Psoas muscle (tissue), 8 donors: Measurements from ENCODE around the gene SERPING1. TPM values are rescaled to one million over a fixed set of nuclear protein-coding genes. Genes with fewer than 3 reads are reported as not detected.

Experiments used
- ATAC-seq, 4 donors: fragments of 200-7000 bp; cut with Tn5 transposase; one replicate each; pipeline ENCODE4 v1.9.1; 2020; ENCODE audit warnings: moderate library complexity in 3 of 4, mild to moderate bottlenecking in 2 of 4
- DNase-seq, 2 donors: peaks; one replicate each; pipeline ENCODE4 v3.0.0-alpha.2; 2020
- H3K27ac ChIP-seq: fragments of 200-600 bp; one replicate; pipeline ENCODE4 v1.8.0; 2022
- H3K27me3 ChIP-seq, 3 donors: fragments of 200-600 bp in 1 of 3; one replicate each; pipeline versions ENCODE4 v1.6.1 to v1.8.0; 2013 to 2022; ENCODE audit warnings: low read length in 2 of 3, mild to moderate bottlenecking in 2 of 3, moderate library complexity in 1 of 3; ENCODE audit not compliant: insufficient read depth in 3 of 3
- H3K36me3 ChIP-seq, 2 donors: fragments of 200-600 bp in 1 of 2; one replicate each; pipeline versions ENCODE4 v1.6.1 to v1.8.0; 2013 to 2022; ENCODE audit warnings: low read depth in 1 of 2, mild to moderate bottlenecking in 1 of 2, moderate library complexity in 1 of 2; ENCODE audit not compliant: insufficient read depth in 1 of 2
- H3K4me1 ChIP-seq: fragments of 200-600 bp; one replicate; pipeline ENCODE4 v1.8.0; 2022
- H3K4me3 ChIP-seq: fragments of 200-600 bp; one replicate; pipeline ENCODE4 v1.8.0; 2022; ENCODE audit warnings: mild to moderate bottlenecking
- H3K9me3 ChIP-seq: fragments of 200-600 bp; one replicate; pipeline ENCODE4 v1.8.0; 2022
- WGBS, 3 donors: extraction: QIAGEN DNeasy Blood & Tissue Kit; methylation state at CpG; one replicate each; pipeline versions ENCODE4 v1.1.6 to v1.1.7; 2013; 5-methylcytosine and 5-hydroxymethylcytosine counted together
- intact Hi-C, 2 donors: fragments of 100-400 bp; cut with DNase I; formaldehyde crosslinking; loops; one replicate each; pipeline versions ENCODE4 v1.11.0 to v1.14.2; 2022
- polyA plus RNA-seq, 3 donors: library from polyadenylated mRNA; stranded (reverse); fragments of 200-250 nt; gene quantifications; one replicate each; pipeline ENCODE4 v1.2.3, GENCODE V29; 2013
- total RNA-seq, 4 donors: library from RNA; stranded (reverse); fragmentation: NEBNext Ultra II Directional in 2 of 4; extraction: Animal tissue kit (Norgen Biotek cat#: 25700) in 2 of 4; gene quantifications; one replicate each; pipeline versions ENCODE4 v1.2.1 to v1.2.4, GENCODE V29; 2021 to 2023
- TF ChIP-seq, protein P1 (sequence below): fragments of 200-600 bp; IDR thresholded peaks from one replicate; pipeline ENCODE4 v1.8.0; 2022; ENCODE audit warnings: antibody characterized with exemption
- donor health status: healthy with polysubstance abuse.
- donor health status: DM: no; HTN: no; CAD: no; lungs with moderate emphysema.
- donor health status: Bipolar disorder and iron deficiency.
- donor health status: healthy.
- donor health status: DM: yes; HTN: yes; CAD: no.
- donor health status: DM: no; HTN: no; CAD: no.
- donor health status: DM: no; HTN: no; CAD: no.
- donor health status: DM: yes; HTN: yes; CAD: no.

SERPING1 gene
- total and polyA plus RNA-seq, 7 donors: 42.6 to 97.3 (median 69.8) TPM

DNA sequence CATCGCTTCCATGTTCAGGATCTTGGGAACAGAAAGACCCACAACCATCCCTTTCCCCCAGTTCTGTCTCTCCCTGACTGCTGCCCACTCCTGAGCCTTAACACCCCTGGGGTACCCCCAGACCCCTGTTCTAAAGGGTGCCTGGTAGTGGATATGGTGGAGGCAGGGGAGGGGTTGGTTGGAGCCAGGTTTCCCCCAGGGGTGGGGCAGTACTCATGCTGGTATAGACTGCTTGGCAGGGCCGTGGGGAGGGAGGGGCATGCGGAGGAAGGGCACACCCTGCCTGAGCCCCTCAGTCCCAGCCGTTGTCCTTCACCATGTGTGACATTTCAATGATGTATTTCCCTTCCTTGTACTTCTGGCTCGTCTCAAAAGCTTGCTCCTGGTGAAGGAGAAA lies 48.2 kb downstream of the SERPING1 start:
- Histone ChIP-seq H3K27ac (no peak overlapping the region), H3K4me3 (no peak overlapping the region), H3K36me3 (no peaks in the 10 kb centered on the region), H3K27me3 (peaks cover 0 to 48% (median 30%) of the 10 kb centered on the region in 3 donors), H3K4me1 (peaks cover 8% of the 10 kb centered on the region), H3K9me3 (no peaks in the 10 kb centered on the region)
- intact Hi-C loops: loop anchor here (2.0 to 5.0 kb wide), 3 partner anchors 77 to 298 kb away; no protein-coding TSS in a partner anchor
- DNase-seq (no peak), ATAC-seq (no peak)
- TF ChIP-seq, protein P1, sequence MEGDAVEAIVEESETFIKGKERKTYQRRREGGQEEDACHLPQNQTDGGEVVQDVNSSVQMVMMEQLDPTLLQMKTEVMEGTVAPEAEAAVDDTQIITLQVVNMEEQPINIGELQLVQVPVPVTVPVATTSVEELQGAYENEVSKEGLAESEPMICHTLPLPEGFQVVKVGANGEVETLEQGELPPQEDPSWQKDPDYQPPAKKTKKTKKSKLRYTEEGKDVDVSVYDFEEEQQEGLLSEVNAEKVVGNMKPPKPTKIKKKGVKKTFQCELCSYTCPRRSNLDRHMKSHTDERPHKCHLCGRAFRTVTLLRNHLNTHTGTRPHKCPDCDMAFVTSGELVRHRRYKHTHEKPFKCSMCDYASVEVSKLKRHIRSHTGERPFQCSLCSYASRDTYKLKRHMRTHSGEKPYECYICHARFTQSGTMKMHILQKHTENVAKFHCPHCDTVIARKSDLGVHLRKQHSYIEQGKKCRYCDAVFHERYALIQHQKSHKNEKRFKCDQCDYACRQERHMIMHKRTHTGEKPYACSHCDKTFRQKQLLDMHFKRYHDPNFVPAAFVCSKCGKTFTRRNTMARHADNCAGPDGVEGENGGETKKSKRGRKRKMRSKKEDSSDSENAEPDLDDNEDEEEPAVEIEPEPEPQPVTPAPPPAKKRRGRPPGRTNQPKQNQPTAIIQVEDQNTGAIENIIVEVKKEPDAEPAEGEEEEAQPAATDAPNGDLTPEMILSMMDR: no peak
- WGBS, 3 donors: 21 to 26% (median 23%) methylated on average over 5 of the region's 5 CpGs

DNA sequence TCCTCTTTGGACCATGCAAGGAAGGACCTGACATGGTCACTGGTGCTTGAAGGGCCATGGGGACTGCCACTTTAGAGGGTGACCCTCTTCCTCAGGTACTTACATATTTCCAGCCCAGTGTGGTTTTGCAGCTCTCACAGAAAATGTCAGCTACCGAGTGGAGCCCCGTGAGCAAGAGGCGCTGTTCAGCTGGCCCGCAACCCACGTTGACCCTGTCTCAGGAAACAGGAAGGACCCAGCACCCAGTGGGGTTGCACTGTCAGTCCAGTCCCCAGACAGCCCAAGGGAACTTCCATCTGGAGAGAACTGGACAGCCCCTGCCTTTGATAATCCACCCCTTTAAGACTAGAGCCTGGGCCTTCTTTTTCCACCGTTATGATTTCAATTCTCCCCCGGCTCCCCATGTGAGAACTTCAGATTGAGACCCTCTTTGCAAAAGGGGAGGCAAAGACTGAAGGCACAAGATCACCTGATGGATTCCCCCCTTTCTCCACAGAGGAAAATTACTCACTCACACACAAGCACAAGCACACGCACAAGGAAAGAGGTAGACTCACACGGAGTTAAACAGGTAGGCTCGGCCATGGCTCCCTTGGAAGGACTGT lies 48.8 kb downstream of the SERPING1 start:
- no peak for ATAC-seq
- H3K4me3 ChIP-seq: no peak overlapping the region
- TF ChIP-seq, protein P1: no peak
- no peaks in the 10 kb centered on the region for H3K36me3 ChIP-seq
- H3K27ac ChIP-seq: no peak overlapping the region
- 34 to 38% (median 37%) methylated on average over 10 of the region's 10 CpGs for WGBS, 3 donors
- intact Hi-C loops: loop anchor here in 1 of 2 donors (5.0 kb wide), 1 partner anchor 299 kb away; no protein-coding TSS in a partner anchor
- peaks cover 8% of the 10 kb centered on the region for H3K4me1 ChIP-seq
- no peak for DNase-seq
- peaks cover 0 to 48% (median 30%) of the 10 kb centered on the region in 3 donors for H3K27me3 ChIP-seq
- H3K9me3 ChIP-seq: no peaks in the 10 kb centered on the region

DNA sequence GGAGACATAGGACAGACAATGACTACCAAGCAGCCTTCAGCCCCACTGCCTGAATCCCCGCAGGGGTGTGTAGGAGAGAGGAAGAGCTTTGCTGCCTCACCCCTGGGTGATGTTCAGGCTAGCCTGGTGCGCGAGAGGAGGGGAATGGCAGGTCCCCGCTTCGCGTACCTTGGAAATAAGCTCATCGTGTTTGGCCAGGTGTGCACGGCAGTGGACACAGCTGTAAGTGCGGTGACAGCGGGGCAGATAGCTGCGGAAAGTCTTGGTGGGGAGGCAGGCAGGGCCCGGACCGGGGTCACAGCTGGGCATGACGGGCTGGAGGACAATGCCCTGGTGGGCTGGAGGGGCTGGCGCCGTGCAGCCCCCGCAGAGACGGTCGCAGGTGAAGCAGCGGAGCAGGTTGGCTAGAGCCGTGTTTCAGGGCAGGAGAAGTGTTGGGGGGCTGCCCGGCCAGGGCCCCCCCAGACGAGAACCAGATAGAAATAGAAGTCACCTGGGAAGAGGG lies 49.4 kb downstream of the SERPING1 start:
- Histone ChIP-seq H3K27ac (no peak overlapping the region), H3K9me3 (no peaks in the 10 kb centered on the region), H3K36me3 (no peaks in the 10 kb centered on the region), H3K4me1 (peaks cover 8% of the 10 kb centered on the region), H3K4me3 (no peak overlapping the region), H3K27me3 (peaks cover 0 to 48% (median 30%) of the 10 kb centered on the region in 3 donors)
- no peak for DNase-seq
- whole genome bisulfite sequencing, 3 donors: 7 to 10% (median 7%) methylated on average over 22 to 23 of the region's 23 CpGs
- no peak for ATAC-seq
- TF ChIP-seq, protein P1: no peak
- intact Hi-C loops: loop anchor here in 1 of 2 donors (5.0 kb wide), 1 partner anchor 300 kb away; no protein-coding TSS in a partner anchor

DNA sequence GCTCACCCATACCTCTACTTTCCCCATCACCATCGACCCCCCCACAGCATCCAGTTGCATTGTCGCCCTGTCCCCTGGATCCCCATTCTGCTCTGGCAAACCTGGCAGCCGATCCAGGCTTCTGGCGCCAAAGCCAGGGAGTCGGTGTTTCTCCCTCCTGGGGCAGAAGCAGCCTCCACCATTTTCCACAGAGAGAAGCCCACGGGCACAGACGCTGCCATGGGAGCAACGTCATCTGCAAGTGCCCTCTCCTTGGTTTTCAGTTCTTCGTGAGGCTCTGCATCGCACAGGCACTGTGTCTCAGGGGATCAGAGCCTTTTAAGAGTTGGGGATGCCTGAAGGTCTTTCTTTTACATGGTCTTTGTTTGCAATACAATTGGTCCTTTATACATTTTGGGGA lies 49.9 kb downstream of the SERPING1 start:
- TF ChIP-seq, protein P1: no peak
- ATAC-seq: no peak
- H3K4me3 ChIP-seq: no peak overlapping the region
- intact Hi-C loops: loop anchor here in 1 of 2 donors (5.0 kb wide), 1 partner anchor 300 kb away; no protein-coding TSS in a partner anchor
- DNase-seq: no peak
- WGBS, 3 donors: 1 to 4% (median 3%) methylated on average over 10 of the region's 10 CpGs
- no peaks in the 10 kb centered on the region for H3K9me3 ChIP-seq
- H3K27me3 ChIP-seq: peaks cover 0 to 48% (median 30%) of the 10 kb centered on the region in 3 donors
- no peak overlapping the region for H3K27ac ChIP-seq
- H3K4me1 ChIP-seq: peaks cover 8% of the 10 kb centered on the region
- H3K36me3 ChIP-seq: no peaks in the 10 kb centered on the region
